ENCODE data around the gene PHACTR3.

DNA sequence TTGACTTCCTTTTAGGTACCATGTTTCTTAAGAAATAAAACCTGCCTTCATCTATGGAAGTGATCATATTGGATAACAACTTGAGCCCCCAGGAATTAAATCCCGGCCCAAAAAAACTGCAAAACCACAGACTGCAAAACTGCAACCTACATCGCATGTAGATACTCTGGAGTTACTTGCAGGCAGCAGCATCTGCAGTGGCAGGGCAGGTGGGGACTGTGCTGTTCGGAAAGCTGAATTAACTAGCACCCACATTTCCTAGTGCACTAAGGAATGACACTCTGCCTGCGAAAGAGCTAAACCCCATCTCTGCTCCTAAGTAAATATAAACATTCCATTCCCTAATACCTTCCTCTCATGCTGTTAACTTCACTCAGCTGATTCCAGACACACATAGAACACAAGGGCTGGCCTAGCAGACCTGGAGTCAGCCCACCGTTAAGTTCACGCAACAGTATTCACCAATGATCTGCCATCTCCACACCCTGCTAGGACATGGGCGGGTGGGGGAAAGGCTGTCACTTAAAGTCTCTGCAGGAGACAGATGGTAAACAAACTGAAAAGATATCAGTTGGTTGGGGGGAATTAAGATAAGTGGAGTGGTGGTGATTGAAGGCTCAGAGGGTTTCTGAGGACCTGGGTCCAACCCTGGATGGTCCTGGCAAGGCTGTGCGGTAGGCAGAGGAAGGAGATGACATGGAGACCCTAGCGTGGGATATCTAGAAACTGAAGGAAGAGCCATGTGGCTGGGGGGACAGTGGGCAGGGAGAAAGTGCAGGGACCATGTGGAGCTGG lies 200.7 kb downstream of the PHACTR3 start:
- no peak for TF ChIP-seq EZH2 (IDR thresholded peaks at IDR 0.05; ENCODE audit: low read length, missing control alignments)
- TF ChIP-seq, protein P1, sequence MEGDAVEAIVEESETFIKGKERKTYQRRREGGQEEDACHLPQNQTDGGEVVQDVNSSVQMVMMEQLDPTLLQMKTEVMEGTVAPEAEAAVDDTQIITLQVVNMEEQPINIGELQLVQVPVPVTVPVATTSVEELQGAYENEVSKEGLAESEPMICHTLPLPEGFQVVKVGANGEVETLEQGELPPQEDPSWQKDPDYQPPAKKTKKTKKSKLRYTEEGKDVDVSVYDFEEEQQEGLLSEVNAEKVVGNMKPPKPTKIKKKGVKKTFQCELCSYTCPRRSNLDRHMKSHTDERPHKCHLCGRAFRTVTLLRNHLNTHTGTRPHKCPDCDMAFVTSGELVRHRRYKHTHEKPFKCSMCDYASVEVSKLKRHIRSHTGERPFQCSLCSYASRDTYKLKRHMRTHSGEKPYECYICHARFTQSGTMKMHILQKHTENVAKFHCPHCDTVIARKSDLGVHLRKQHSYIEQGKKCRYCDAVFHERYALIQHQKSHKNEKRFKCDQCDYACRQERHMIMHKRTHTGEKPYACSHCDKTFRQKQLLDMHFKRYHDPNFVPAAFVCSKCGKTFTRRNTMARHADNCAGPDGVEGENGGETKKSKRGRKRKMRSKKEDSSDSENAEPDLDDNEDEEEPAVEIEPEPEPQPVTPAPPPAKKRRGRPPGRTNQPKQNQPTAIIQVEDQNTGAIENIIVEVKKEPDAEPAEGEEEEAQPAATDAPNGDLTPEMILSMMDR (conservative IDR thresholded peaks at IDR 0.05 in 1 of 2, IDR thresholded peaks at IDR 0.05 in 1 of 2; ENCODE audit: low read depth in 1 of 2, low read length in 2 of 2), result no peak
